Left renal cortex interstitium (tissue), 4 donors: ENCODE data around the gene GBP6. TPM values are rescaled to one million over a fixed set of nuclear protein-coding genes. Genes with fewer than 3 reads are reported as not detected.
"Not testable (repeated sequence)": the region's sequence is repeated elsewhere in the genome, so short reads cannot be mapped to it uniquely, and the experiment has no call there.

ENCODE experiments used
- DNase-seq, 4 donors: peaks; one replicate each; pipeline ENCODE4 v3.0.0-alpha.2; 2013; ENCODE audit warnings: low read depth in 4 of 4, low spot score in 2 of 4, missing footprints in 1 of 4
- polyA plus RNA-seq, 4 donors: library from polyadenylated mRNA; unstranded; fragments of 120-200 nt; gene quantifications; one replicate each; pipeline ENCODE4 v1.2.1, GENCODE V29; 2013; ENCODE audit not compliant: insufficient read length in 4 of 4

Gene GBP6
- polyA plus RNA-seq, 4 donors: 0.03 to 0.05 (median 0.04) TPM; not detected in 1

DNA sequence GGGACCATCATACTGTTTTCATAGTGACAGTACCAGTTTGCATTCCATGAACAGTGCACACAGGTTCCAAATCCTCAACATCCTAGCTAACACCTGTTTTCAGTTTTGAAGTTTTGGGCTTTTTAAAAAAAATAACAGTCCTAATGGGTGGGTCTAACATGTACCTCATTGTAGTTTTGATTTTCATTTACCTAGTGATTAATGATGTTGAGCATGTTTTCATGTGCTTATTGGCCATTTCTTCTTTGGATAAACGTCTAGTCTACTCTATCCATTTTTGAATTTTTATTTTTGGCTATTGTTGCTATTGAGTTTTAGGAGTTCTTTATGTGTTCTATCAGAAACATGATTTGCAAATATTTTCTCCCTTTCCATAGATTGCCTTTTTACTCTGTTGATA is 3.4 kb downstream of the GBP6 start:
- no peak for DNase-seq

DNA sequence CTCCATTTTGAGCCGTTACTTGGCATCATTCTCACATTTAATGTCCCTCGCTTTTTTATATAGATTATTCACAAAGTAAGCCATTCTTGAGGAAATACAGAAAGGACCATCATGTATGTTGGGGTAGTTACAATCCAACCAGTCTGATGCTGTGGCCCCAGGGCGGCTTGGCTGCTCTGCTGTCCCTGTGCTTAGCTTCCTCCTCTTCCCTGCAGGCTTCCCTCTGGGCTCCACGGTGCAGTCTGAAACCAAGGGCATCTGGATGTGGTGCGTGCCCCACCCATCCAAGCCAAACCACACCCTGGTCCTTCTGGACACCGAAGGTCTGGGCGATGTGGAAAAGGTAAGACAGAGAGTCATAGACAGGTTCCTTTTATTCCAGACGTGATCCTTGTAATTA is 5.5 kb downstream of the GBP6 start:
- no peak for DNase-seq

- not testable (repeated sequence) for DNase-seq
Observed at GRCh38 chr1:89373810-89374209, 10.0 kb downstream of the GBP6 start.

GRCh38 chr1:89378001-89378400 is 14.1 kb downstream of the GBP6 start:
- DNase-seq: no peak

DNA sequence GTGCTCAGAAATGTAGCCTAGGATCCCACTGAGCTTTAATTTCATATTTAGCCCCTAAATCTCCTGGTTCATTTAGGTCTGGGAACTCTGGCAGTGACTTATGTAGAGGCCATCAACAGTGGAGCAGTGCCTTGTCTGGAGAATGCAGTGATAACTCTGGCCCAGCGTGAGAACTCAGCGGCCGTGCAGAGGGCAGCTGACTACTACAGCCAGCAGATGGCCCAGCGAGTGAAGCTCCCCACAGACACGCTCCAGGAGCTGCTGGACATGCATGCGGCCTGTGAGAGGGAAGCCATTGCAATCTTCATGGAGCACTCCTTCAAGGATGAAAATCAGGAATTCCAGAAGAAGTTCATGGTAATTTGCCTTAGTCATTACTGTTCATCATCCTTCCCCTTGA is 17.8 kb downstream of the GBP6 start:
- no peak for DNase-seq

- DNase-seq: no peak
Observed at GRCh38 chr1:89382479-89382878, 18.6 kb downstream of the GBP6 start.

GRCh38 chr1:89383185-89383584 is 19.3 kb downstream of the GBP6 start:
- no peak for DNase-seq

GRCh38 chr1:89390707-89391106 is 26.8 kb downstream of the GBP6 start:
- no peak for DNase-seq

DNA sequence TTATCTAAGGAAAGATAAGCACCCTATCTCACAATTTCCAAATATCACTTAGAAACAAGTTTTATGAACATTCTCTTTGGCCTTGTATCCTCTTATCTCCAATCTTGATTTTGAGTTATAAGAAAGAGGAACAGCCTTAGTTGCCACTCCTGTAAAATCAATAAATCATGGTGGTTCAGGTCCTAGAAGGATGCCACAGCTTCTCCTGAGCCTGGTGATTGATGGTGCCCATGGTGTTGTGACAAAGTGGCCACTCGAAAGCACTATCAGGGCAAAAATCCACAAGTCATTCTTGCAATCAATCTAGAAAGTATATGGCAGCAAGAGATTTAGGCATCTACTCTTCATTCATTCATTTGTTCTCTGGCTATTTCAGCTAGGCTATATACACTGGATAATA is 27.8 kb downstream of the GBP6 start:
- DNase-seq: no peak

GRCh38 chr1:89394851-89395250 is 31.0 kb downstream of the GBP6 start:
- no peak for DNase-seq

GRCh38 chr1:89396902-89397301 is 33.0 kb downstream of the GBP6 start:
- no peak for DNase-seq

DNA sequence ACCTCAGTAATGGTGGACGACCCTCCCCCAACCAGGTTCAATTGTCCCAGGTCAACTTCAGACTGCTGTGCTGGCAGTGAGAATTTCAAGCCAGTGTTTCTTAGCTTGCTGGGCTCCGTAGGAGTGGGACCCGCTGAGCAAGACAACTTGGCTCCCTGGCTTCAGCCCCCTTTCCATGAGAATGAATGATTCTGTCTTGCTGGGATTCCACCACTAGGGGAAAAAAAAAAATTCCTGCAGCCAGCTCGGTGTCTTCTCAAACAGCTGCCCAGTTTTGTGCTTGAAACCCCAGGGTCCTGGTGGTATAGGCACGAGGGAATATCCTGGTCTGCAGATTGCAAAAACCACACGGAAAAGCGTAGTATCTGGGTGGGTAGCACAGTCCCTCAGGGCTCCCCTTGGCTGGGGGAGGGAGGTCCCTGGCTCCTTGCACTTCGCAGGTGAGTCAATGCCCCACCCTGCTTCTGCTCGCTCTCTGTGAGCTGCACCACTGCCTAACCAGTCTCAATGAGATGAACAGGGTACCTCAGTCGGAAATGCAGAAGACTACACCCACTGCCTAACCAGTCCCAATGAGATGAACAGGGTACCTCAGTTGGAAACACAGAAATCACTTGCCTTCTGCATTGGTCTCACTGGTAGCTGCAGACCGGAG is 41.5 kb downstream of the GBP6 start:
- no peak for DNase-seq

DNA sequence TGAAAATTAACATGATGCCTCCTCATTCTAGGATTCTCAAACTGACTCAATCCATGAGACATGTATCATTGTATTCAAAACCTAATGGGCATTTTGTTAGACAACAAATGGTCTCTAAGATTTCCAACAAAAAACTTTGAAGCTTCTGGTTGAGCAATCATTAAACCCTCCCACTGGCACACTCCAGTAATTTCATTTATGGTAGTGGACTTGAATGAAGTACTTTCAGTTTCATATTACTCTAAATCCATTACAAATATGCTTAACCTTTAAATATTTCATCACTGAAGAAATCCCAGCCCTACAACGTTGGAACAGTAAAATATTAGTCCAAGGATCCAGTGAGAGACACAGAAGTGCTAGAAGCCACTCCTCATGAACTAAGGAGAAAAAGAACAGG is 43.5 kb downstream of the GBP6 start:
- DNase-seq: no peak

DNA sequence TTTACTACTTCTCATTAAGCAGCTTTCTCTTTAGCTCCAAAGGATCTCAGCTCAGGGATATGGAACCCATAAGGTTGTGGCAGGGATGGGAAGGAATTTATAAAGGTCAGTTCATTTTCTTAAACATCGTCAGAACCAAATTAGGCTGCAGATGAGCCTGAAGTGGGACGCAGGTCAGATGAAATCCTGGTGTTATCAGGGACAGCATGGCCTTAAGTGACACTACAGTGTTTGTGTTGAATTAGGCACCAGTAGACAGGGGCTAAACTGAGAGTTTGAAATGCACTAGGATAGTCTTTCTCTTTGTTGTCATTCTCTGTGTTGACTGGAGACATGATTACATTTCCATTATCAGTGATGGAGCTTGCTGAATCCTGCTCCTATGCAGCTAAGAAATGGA is 43.9 kb downstream of the GBP6 start:
- DNase-seq: not testable (repeated sequence)

DNA sequence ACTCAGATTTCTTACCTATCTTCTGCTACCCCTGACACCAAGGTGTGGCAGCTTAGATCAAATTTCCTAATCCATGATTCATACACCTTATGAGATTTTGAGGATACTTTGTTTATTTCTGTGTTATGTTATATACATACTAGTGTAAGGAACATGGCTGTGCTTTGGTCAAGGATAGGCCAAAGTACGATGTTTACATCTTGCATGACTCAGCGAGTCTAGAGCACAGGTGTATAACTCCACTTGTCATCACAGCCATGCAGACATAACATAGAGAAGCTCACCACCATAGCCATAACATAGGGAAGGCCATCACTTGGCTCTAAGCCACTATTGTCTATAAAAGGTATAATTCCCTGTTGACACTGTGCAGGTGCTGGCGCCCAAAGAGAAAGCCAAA is 61.2 kb downstream of the GBP6 start:
- DNase-seq: no peak

DNA sequence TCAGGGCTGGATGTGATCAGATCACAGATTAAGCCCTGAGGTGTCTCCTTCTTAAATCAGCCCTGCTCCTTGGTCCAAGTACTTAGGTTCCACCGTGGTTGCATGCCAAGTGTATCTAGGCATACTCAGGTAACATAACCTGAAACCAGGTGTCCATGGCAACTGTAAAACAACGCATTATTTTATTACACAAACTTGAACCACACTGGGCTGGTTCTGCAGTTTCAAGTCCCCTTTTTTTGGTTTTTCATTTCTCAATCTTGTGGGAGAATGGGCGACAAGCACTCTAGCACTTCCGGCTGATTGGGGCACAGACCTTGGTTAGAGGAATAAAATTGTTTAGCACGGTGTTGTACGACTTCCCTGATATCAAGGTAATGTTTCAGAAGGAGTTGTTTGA is 65.2 kb downstream of the GBP6 start:
- no peak for DNase-seq

GRCh38 chr1:89429681-89430080 is 65.8 kb downstream of the GBP6 start:
- DNase-seq: not testable (repeated sequence)

DNA sequence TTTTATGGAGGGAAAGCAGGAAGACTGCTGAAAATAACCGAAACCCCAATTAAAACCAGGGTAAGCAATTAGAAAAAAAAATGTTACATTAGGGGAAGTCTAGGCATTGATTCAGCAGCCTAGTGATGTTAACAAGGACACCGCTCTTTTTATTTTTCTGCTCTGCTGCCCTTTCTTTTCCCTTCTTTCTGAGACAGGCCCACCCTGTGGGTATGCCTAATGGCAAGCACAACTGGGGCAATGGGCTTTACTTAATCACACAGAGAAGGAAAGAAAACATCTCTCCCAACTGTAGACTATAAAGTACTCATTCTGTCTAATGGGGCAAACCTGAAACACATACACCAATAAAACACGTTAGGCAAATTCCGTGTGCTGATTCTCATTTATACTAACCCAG is 69.6 kb downstream of the GBP6 start:
- DNase-seq: no peak

DNA sequence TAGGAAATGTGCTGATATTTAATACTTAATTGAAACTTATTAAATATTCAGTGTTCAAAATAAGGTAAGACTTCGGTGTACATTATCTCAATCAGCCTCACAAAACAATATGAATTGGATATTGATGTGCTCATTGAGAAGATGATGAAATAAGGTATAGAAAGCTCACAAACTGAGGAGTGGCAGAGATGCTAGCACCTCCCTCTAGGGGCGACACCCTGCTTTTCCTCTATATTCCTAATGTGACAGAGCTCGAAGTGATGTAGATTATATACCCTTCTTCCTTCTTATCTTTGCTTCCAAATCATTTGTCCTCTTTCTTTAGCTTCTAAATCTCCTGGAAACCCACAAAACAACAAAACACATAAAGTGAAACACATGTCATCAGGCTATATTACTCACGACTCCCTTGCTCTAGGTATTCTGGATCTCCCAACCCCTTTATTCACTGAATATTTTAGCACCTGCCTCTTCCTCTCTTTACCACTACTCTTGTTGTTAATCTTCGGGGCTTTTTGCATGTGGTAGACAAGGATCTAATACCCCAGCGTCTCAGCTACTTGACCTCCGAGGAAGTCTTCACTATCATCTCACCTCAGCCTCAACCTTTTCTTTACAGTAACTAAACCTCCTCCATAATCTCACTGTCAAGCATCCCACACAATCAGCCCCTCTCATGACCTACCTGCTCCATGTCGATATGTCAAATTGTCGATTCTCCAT is 70.4 kb downstream of the GBP6 start:
- not testable (repeated sequence) for DNase-seq
